T47D (cell line): ENCODE measurements around the gene SNRNP200.

Source experiments
- DNase-seq, 2 experiments: peaks; one replicate each; pipeline versions ENCODE4 v3.0.0 to v3.0.0-alpha.2; 2011 to 2012; ENCODE audit warnings: low read depth in 1 of 2, low spot score in 1 of 2
- JUND ChIP-seq: IDR thresholded peaks from 2 replicates; pipeline ENCODE4 v1.6.1; 2012; ENCODE audit warnings: low read depth
- in situ Hi-C: cut with HindIII; loops from 2 replicates; pipeline ENCODE4 v1.10.0; 2016; ENCODE audit warnings: low sequenced_read_pairs, low pct_unique_long_range_greater_than_20kb

The SNRNP200 gene

DNA sequence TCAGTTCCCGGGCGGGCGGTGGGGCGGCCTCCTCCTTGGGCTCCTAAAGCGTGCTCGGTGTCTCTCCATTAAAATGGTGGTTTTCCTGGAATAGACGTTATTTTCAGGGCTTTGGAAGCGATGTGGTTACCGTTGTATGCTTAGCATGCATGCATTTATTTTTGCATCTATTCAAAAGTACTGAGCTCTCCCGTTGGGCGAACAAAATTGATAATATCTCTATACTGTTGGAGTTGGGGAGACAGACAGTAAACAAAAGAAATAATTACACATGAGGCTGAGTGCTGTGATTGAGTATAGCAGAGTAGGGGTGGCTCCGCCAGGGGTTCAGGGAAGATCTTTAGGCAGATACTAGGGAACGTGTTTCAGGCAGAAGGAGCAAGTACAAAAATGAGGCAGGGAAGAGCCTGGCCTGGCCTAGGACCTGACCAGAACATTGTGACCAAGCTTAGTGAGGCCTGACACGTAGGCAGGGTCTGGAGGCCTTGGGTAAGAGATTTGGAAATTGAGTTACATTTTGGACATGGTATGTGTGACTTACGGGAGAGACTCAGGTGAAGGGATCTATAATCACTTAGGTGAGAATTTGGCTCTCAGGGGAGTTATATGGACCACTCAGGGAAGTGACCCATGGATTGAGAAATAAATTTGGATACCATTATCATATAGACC lies 30.9 kb upstream of the SNRNP200 start:
- no peak for TF ChIP-seq JUND
- DNase-seq, result peak in 1 of 2 experiments; percentile 8
- in situ Hi-C loops, result no loop called here

DNA sequence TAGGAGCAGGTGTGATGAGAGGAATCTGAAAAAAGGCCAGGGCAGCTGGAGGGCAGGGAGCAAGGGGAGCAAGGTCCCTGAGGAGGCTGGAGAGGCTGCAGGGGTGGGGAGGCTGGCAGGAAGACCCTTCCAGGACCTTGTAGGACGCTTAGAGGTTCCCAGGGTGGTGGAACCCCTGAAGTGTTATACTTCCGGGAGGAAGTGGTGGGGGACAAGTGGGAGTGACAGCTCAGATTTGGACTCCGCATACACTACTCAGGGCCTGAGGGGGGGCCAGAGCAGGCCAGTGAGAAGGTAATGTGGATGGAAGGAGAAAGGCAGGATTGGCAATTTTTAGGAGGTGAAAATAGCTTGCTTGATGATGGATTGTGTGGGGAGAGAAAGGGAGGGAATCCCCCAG lies 28.4 kb upstream of the SNRNP200 start:
- DNase-seq, result no peak
- in situ Hi-C loops, result no loop called here
- no peak for TF ChIP-seq JUND

DNA sequence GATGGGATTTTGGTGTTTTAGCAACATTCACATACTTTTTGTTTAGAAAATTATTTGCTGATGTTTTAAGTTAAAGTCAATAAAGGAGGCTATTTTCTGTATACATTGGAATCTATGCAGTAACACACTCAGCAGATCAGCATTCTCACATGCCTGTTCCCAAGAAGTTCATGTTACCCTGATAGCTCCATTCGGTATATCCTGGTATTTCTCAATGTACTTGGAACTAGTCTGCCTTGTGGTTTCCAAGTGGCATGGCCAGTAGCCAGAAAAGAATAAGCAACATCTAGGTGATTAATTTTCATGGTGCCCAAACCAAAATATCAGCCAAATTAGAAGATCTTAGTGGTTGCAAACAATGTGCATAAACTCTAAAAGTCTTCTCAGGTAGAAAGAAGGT lies 25.1 kb upstream of the SNRNP200 start:
- TF ChIP-seq JUND, result no peak
- in situ Hi-C loops, result no loop called here
- DNase-seq, result peak in 1 of 2 experiments; percentile 21

DNA sequence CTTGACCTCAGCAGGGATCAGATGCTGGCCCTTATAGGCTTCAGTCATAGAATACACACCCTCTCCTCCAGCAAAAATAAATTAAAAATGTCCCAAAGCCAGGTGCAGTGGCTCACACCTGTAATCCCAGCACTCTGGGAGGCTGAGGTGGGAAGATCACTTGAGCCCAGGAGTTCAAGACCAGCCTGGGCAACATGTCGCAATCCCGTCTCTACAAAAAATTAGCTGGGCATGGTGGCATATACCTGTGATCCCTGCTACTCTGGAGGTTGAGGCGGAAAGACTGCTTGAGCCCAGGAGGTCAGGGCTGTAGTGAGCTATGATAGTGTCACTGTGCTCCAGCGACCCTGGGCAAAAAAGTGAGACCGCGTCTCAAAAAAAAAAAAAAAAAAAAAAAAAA lies 24.5 kb upstream of the SNRNP200 start:
- no peak for TF ChIP-seq JUND

DNA sequence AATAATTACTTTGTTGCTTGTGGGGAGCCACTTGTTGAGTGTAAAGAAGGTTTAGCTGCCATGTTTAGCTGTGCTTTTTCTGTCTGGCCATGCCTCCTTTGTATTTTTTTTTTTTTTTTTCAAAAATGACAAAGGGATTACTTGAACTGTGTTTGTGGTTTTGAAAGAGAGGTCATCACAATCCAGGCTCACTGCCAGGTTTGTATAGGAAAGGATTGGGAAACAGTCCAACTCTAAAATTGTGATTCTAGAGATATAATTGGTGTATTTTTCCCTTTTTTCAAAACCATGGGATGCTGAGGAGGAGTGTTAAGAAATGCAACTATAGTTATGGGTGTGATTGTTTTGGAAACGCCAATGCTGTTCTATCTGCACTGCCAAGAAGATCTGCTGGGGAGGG lies 24.1 kb upstream of the SNRNP200 start:
- TF ChIP-seq JUND, result no peak
- in situ Hi-C loops, result no loop called here
- no peak for DNase-seq

More for the DNA sequence above, 24.5 kb upstream of the SNRNP200 start:
- no peak for DNase-seq
- in situ Hi-C loops, result no loop called here

DNA sequence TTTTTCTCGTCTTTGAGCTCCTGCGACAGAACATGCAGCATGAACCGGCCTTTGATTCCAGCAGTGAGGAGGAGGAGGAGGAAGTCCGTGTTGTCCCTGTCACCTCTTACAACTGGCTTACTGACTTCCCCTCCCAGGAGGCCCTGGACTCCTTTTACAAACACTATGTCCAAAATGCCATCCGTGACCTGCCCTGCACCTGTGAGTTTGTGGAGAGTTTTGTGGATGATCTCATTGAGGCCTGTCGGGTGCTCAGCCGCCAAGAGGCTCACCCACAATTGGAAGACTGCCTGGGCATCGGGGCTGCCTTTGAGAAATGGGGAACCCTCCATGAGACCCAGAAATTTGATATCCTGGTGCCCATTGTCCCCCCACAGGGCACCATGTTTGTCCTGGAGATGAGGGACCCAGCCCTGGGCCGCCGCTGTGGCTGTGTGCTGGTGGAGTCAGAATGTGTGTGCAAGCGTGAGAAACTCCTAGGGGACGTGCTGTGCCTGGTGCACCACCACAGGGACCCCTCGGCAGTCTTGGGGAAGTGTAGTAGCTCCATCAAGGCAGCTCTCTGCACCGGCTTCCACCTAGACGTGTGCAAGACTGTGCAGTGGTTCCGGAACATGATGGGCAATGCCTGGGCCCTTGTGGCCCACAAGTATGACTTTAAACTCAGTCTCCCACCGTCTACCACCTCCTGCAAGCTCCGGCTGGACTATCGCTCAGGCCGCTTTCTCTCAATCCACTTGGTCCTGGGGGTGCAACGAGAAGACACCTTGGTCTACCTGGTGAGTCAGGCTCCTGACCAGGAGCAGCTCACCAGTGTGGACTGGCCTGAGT lies 21.9 kb upstream of the SNRNP200 start:
- DNase-seq, result no peak
- in situ Hi-C loops, result no loop called here
- TF ChIP-seq JUND, result no peak

DNA sequence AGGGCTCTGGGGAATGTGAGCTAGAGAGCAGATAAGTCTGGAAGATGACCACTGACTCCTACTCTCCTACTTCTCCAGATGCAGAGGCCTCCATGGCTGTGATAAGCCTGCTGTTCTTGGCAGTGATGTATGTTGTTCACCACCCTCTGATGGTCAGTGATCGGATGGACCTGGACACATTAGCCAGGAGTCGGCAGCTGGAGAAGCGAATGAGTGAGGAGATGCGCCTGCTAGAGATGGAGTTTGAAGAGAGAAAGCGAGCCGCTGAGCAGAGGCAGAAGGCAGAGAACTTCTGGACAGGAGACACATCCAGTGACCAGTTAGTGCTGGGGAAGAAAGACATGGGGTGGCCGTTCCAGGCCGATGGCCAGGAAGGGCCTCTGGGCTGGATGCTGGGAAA lies 21.2 kb upstream of the SNRNP200 start:
- no peak for TF ChIP-seq JUND
- DNase-seq, result no peak
- in situ Hi-C loops, result no loop called here

DNA sequence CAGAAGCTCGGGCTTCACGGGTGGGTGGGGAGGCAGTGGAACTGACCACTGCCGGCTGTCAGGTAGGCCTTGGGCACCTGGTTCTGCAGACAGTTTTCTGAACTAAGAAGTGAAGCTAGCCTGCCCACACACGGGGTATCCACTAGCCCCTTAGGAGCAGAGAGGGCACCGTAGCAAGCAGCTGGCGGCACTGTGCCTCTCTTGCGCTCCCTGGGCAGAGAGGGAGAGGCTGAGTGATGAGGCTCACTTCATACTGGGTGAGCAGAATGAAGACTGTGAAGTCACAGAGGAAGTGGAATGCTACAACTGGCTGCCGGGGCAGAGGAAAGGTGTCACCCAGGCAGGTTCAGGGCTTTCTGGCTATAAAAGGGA lies 20.5 kb upstream of the SNRNP200 start:
- in situ Hi-C loops, result no loop called here
- no peak for DNase-seq
- no peak for TF ChIP-seq JUND

DNA sequence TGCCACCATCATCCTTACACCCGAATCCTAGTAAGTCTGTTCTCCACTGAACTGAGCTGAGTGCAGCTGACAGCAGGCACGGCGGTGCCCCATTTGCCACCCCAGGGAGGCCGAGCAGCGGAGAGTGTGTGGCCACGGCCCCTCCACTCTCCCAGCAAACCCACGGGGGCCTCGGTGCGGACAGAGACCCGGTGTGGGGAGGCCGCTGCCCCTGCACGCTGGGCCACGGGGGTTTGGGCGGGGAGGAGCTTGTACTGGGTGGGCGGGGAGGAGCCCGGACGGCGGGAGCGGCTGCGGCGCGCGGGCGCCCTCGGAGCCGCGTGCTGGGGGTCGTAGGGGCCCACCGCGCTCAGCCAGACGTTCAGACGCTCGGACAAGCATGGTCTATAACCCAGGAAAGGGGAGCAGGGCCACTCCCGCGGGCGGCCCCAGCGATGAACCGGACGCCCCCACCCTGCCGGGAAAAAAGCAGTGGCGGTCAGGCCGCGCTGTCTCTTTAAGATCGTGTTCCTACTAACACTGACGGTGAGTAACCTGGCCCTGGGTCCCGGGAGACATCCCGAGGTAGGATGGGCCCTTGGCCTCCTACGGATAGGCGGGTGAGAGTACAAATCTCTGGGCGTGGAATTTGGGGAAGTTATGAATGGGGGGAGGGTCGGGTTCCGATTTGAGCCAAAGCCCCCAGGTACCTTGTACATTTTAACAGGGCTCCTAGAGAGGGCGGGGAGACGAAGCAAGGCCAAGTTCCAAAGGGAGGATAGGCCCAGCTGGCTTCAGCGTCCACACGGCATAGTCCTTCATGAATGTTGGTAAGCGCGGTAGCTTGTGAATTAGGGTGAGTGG lies 19.9 kb upstream of the SNRNP200 start, which contains the start of gene ITPRIPL1:
TSS of gene ITPRIPL1 (plus strand) at position 277 of the 843 bp plus-strand sequence. CDS start at position 800, 523 bp downstream.
- no peak for TF ChIP-seq JUND
- in situ Hi-C loops, result no loop called here
- DNase-seq, result no peak

DNA sequence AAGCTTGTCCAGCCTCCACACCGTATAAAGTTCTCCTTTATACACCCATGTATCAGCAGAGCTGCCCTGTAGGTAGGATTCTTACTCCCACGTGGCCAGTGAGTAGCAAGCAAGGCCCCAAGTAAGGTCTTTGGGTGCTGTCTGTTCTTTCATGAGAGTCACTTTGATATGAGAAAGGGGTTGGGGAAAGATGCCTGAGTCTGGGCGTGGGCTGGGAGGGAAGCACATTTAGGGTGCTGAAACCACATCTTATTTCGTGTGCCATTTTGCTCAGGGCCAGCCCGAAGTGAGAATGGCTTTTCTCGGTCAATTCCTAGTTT lies 19.3 kb upstream of the SNRNP200 start:
- no peak for DNase-seq
- no peak for TF ChIP-seq JUND
- in situ Hi-C loops, result no loop called here

DNA sequence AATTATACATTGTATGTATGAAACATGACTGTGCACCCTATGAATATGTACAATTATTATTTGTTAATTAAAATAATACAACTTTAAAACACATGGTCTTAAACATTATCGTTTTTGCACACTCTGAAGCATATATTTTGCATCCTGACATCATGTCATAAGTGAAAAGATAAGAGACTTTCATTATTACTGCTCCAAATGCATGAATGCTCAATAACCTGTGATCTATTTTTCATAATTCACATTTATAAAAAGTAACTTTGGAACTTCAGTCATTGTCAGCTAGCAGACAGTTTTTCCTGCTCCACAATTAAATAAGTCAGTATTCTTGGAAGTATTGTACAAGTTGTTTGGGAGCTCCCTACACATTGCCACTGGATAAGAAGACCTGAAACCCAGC lies 18.5 kb upstream of the SNRNP200 start:
- no peak for DNase-seq
- in situ Hi-C loops, result no loop called here

DNA sequence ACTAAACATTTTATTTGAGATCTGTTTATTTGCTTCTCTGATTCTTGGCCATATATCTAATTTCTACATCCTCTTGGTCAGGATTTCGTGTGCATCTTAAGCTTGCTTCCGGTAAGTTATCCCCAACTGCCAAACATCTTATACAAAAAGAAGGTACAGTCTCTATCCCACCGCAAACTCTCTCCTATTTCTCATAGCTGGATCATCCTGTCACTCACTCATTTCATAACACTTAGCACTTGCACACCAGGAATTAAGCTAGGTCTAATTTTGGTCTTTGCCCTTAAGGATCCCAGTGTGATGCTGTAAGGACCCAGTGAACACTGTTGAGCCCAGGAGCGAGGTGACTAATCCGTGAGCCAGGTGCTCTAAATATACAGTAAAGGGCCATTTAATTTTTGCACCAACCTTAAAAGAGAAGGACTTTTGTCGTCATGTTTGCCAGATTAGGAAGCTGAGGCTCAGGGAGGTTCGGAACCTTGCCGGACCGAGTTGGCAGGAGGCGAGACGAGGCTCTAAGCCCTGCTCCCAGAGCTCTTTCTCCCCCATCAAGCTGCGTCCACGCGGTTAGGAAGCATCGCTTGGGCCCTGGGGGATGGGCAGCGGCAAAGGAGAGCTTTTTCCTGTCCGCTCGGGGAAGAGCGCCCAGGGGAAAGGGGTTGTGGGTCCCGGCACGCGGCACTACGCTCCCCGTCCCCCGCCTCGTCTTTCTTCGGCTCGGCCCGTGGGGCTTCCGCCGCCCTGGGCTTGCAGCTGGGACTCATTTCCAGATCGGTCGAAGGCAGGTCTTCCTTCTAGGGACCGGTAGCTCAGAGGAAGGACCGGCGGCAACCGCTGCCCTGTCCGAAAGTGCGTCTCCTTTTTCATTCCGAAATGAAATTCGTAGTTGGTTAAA lies 15.6 kb upstream of the SNRNP200 start:
- in situ Hi-C loops, result no loop called here
- DNase-seq, result no peak
- TF ChIP-seq JUND, result no peak

More for the DNA sequence above, 18.5 kb upstream of the SNRNP200 start:
- TF ChIP-seq JUND, result no peak
